Measurements from ENCODE around the gene C2.

C2 gene

DNA sequence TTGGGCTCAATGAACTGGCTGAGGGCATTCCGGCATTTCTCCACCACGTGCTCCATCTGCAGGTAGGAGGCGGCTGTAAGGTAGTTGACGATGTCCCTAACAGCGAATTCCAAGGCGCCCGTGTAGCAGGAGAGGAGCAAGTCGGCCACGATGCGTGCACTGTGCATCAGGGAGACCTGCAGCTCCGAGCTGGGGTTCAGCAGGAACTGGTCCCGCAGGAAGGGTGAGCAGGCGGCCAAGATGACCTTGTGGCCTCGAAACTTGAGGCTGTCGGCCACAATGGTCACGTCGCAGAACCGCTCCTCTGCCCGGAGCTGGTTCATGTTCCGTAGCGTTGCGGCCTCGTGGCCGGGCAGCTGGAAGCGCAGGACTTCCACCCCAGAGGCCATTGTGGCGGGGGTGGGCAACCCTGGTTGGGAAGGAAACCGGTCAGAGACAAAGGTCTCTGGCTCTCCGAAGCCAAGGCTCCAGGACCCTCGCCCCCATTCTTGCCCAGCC is 26.6 kb upstream of the C2 start:
- TF ChIP-seq, protein P1, sequence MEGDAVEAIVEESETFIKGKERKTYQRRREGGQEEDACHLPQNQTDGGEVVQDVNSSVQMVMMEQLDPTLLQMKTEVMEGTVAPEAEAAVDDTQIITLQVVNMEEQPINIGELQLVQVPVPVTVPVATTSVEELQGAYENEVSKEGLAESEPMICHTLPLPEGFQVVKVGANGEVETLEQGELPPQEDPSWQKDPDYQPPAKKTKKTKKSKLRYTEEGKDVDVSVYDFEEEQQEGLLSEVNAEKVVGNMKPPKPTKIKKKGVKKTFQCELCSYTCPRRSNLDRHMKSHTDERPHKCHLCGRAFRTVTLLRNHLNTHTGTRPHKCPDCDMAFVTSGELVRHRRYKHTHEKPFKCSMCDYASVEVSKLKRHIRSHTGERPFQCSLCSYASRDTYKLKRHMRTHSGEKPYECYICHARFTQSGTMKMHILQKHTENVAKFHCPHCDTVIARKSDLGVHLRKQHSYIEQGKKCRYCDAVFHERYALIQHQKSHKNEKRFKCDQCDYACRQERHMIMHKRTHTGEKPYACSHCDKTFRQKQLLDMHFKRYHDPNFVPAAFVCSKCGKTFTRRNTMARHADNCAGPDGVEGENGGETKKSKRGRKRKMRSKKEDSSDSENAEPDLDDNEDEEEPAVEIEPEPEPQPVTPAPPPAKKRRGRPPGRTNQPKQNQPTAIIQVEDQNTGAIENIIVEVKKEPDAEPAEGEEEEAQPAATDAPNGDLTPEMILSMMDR (IDR thresholded peaks at IDR 0.05; ENCODE audit: low read depth, low read length, missing control alignments), result no peak
- Histone ChIP-seq H3K4me3 (ENCODE audit: low read depth, low read length) (peak overlapping the region; percentile 64), H3K27ac (no peak overlapping the region), H3K27me3 (replicated peaks) (no peaks in the 10 kb centered on the region), H3K36me3 (replicated peaks) (no peaks in the 10 kb centered on the region)
- in situ Hi-C loops (cut with HindIII; ENCODE audit: low pct_ligation_motif_present, low sequenced_read_pairs), result no loop called here
- no peak for DNase-seq

DNA sequence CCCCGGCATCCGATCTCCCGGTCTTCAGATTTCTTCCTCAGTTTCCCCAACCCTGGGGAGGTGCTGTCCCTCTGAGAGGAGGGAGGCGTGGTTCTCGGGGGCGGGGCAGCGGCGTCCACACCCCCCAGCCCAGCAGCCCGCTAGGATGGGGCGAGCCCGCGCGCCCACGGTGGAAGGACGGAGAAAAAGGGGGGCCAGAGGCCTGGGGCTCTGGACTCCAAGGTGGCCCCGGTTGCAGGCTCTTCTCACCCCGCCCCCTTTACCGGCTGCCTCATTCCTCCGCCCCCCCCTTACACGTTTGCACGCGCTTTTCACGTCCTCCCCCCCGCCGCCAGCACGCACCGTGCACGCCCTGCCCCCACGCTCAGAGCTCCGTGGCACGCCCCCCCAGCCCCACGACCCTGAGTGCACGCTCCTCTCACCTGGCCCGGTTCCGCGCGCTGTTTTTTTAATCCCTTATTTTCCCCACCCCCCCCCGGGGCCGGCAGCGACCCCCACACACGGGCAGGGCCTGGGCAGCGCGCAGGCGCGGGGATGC is 26.0 kb upstream of the C2 start:
- Histone ChIP-seq H3K36me3 (replicated peaks) (no peaks in the 10 kb centered on the region), H3K27me3 (replicated peaks) (no peaks in the 10 kb centered on the region), H3K4me3 (ENCODE audit: low read depth, low read length) (peak overlapping the region; percentile 64), H3K27ac (peak overlapping the region; percentile 39)
- peak; percentile 18 for DNase-seq
- TF ChIP-seq, protein P1 (IDR thresholded peaks at IDR 0.05; ENCODE audit: low read depth, low read length, missing control alignments), result no peak
- in situ Hi-C loops (cut with HindIII; ENCODE audit: low pct_ligation_motif_present, low sequenced_read_pairs), result no loop called here

DNA sequence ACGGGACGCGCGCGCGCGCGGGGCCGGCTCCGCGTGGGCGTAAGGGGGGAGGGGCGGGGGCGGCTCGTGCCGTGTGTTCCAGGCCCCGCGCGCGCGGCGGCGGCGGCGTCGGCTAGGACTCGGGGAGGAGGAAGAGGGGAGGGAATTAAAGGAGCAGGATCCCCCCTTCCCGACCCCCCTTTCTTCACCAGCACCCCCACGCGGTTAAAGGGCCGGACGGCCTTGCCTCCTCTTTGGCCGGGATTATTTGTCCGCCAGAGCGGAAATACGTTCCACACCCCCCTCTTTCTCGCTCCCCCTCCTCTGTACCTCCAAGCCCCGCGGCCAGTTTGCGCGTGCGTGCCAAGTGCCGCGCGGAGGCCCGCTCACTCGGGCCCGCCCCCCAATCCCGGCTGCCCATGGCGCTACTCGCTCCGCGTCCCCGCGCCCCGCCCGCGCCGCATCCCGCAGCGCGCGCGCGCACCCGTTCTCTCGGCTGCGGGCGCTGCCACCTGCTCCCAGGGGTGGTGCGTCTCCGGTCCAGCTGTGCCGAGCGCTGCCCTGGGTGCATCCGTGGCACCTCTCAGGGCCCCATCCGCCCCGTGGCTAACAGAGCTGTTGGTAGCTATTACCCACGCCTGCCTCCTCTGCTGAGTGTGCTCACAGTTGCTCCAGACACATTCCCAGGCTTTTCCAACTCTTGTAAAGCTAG is 25.4 kb upstream of the C2 start, which contains the start of gene ZBTB12:
Gene ZBTB12, minus strand, starts transcription at position 134 of the 691 bp plus-strand sequence. CDS start 781 bp downstream, outside the sequence.
- TF ChIP-seq, protein P1 (IDR thresholded peaks at IDR 0.05; ENCODE audit: low read depth, low read length, missing control alignments), result no peak
- H3K4me3 ChIP-seq (ENCODE audit: low read depth, low read length), result peak within 1 kb of the TSS; percentile 64
- in situ Hi-C loops (cut with HindIII; ENCODE audit: low pct_ligation_motif_present, low sequenced_read_pairs), result no loop called here
- DNase-seq, result peak; percentile 89
- H3K27me3 ChIP-seq (replicated peaks), result no peaks in the 10 kb centered on the region
- H3K27ac ChIP-seq, result peak within 1 kb of the TSS; percentile 39
- no peaks in the 10 kb centered on the region for H3K36me3 ChIP-seq (replicated peaks)

DNA sequence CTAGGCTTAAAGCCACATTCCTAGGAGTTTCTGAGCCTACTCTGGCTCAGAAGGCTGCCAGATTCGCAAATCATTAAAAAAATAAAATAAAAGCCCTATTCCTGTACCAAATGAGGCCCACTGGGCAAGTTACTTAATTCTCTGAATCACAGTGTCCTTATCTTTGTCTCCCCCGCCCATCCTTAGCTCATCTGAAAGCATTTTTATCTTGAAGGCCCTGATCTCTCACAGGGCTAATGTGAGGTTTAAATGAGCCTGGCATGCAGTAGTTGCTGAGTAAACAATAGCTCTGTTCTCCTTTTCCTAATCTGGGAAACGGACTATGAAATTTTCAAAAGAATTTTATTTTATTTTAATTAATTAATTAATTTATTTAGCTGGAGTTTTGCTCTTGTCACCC is 23.6 kb upstream of the C2 start:
- Histone ChIP-seq H3K27ac (no peak overlapping the region), H3K36me3 (replicated peaks) (no peaks in the 10 kb centered on the region), H3K4me3 (ENCODE audit: low read depth, low read length) (no peak overlapping the region), H3K27me3 (replicated peaks) (no peaks in the 10 kb centered on the region)
- DNase-seq, result peak; percentile 9
- in situ Hi-C loops (cut with HindIII; ENCODE audit: low pct_ligation_motif_present, low sequenced_read_pairs), result no loop called here
- TF ChIP-seq, protein P1 (IDR thresholded peaks at IDR 0.05; ENCODE audit: low read depth, low read length, missing control alignments), result no peak

GRCh38 chr6:31905041-31905440 is 22.5 kb upstream of the C2 start:
- no peak for DNase-seq
- Histone ChIP-seq H3K27me3 (replicated peaks) (no peaks in the 10 kb centered on the region), H3K36me3 (replicated peaks) (no peaks in the 10 kb centered on the region), H3K4me3 (ENCODE audit: low read depth, low read length) (no peak overlapping the region), H3K27ac (no peak overlapping the region)
- in situ Hi-C loops (cut with HindIII; ENCODE audit: low pct_ligation_motif_present, low sequenced_read_pairs), result no loop called here
- TF ChIP-seq, protein P1 (IDR thresholded peaks at IDR 0.05; ENCODE audit: low read depth, low read length, missing control alignments), result no peak

Measured in brain microvascular endothelial cell (primary cell).